H1 (cell line): Measurements from ENCODE around the gene CHRNG. TPM values are rescaled to one million over a fixed set of nuclear protein-coding genes. Genes with fewer than 3 reads are reported as not detected.

ENCODE experiments used
- CTCF ChIA-PET: fragments of 300-600 bp; sonication (Branson Sonifier 250); formaldehyde crosslinking; loops from one replicate; lab custom pipeline; 2021; ENCODE audit not compliant: partially characterized antibody; lab: Charles Lee
- POLR2A ChIA-PET: fragments of 300-600 bp; sonication (Branson Sonifier 250); formaldehyde crosslinking; loops from one replicate; lab custom pipeline; 2021; ENCODE audit warnings: inconsistent platforms; ENCODE audit not compliant: partially characterized antibody; lab: Charles Lee
- DNase-seq, 2 experiments: peaks; one replicate each; pipeline versions ENCODE4 v3.0.0 to v3.0.0-alpha.2; 2010 to 2022; ENCODE audit warnings: low spot score in 2 of 2, low read depth in 1 of 2, mixed read lengths in 1 of 2
- FAIRE-seq: peaks from 2 replicates; lab custom pipeline; 2011; peaks lifted over from hg19 to GRCh38; lab: Jason Lieb, UNC
- H2AFZ ChIP-seq: 2 replicates; pipeline ENCODE4 v1.8.1; 2012; ENCODE audit warnings: low read length, inconsistent platforms
- H2AK5ac ChIP-seq: 2 replicates; pipeline ENCODE4 v1.6.1; 2013; ENCODE audit warnings: low read depth, low read length
- H2BK120ac ChIP-seq: replicated peaks from 2 replicates; pipeline ENCODE3; 2013; ENCODE audit warnings: low read depth, low read length, inconsistent platforms
- H2BK12ac ChIP-seq: 2 replicates; pipeline ENCODE4 v1.6.1; 2013; ENCODE audit warnings: low read depth, low read length
- H2BK15ac ChIP-seq: 2 replicates; pipeline ENCODE4 v1.6.1; 2013; ENCODE audit warnings: low read length
- H2BK20ac ChIP-seq: 2 replicates; pipeline ENCODE4 v1.6.1; 2013; ENCODE audit warnings: low read length
- H2BK5ac ChIP-seq: 2 replicates; pipeline ENCODE4 v1.6.1; 2013; ENCODE audit warnings: low read depth, low read length
- H3K14ac ChIP-seq: 2 replicates; pipeline ENCODE4 v1.6.1; 2013; ENCODE audit warnings: inconsistent platforms; ENCODE audit not compliant: insufficient read length
- H3K18ac ChIP-seq: 2 replicates; pipeline ENCODE4 v1.6.1; 2013; ENCODE audit warnings: low read length; ENCODE audit errors: extremely low read depth
- H3K23ac ChIP-seq: 2 replicates; pipeline ENCODE4 v1.6.1; 2013; ENCODE audit warnings: inconsistent platforms; ENCODE audit not compliant: insufficient read length
- H3K23me2 ChIP-seq: 2 replicates; pipeline ENCODE4 v1.6.1; 2013; ENCODE audit warnings: low read depth, low read length
- H3K27ac ChIP-seq: 2 replicates; pipeline ENCODE4 v1.6.1; 2011; ENCODE audit warnings: low read depth, low read length, inconsistent platforms
- H3K27me3 ChIP-seq, 4 experiments: replicated peaks in 1 of 4; 1 replicate in 1 of 4; 2 replicates in 3 of 4; pipeline versions ENCODE4 v1.6.1 to v1.8.1; 2011 to 2013; ENCODE audit warnings: low read length in 3 of 4, mild to moderate bottlenecking in 3 of 4, inconsistent platforms in 2 of 4, mixed read lengths in 2 of 4, moderate library complexity in 1 of 4; ENCODE audit not compliant: control insufficient read depth in 3 of 4, insufficient read depth in 3 of 4; ENCODE audit errors: extremely low read depth in 1 of 4
- H3K36me3 ChIP-seq, 4 experiments: 2 replicates each; pipeline versions ENCODE4 v1.6.1 to v1.8.1; 2011 to 2013; ENCODE audit warnings: mild to moderate bottlenecking in 4 of 4, low read length in 3 of 4, moderate library complexity in 2 of 4, control low read depth in 1 of 4, inconsistent platforms in 1 of 4; ENCODE audit not compliant: insufficient read depth in 4 of 4, control insufficient read depth in 2 of 4
- H3K4ac ChIP-seq: replicated peaks from 2 replicates; pipeline ENCODE3; 2013; ENCODE audit warnings: low read length, low read depth, mixed read lengths, inconsistent platforms; ENCODE audit not compliant: insufficient read length
- H3K4me1 ChIP-seq, 4 experiments: replicated peaks in 1 of 4; 1 replicate in 1 of 4; 2 replicates in 3 of 4; pipeline versions ENCODE4 v1.6.1 to v1.8.1; 2011 to 2013; ENCODE audit warnings: low read length in 3 of 4, inconsistent platforms in 2 of 4, mixed read lengths in 1 of 4; ENCODE audit not compliant: insufficient read depth in 4 of 4, control insufficient read depth in 3 of 4
- H3K4me2 ChIP-seq, 2 experiments: 2 replicates each; pipeline versions ENCODE4 v1.6.1 to v1.8.1; 2011 to 2013; ENCODE audit warnings: low read depth in 2 of 2, low read length in 2 of 2, control low read depth in 1 of 2, inconsistent platforms in 1 of 2, mild to moderate bottlenecking in 1 of 2; ENCODE audit not compliant: insufficient read depth in 1 of 2
- H3K4me3 ChIP-seq, 4 experiments: fragments of 200-600, 300-600 bp in 1 of 4; sonication (generic), shearing (Covaris generic), sonication (Bioruptor Twin) in 1 of 4; 2 replicates each; pipeline versions ENCODE4 v1.5.1 to v1.8.1; 2011 to 2016; ENCODE audit warnings: low read length in 4 of 4, low read depth in 3 of 4, control low read depth in 2 of 4, inconsistent platforms in 2 of 4, mild to moderate bottlenecking in 2 of 4, mixed read lengths in 1 of 4, moderate library complexity in 1 of 4; ENCODE audit not compliant: insufficient read depth in 2 of 4; ENCODE audit errors: extremely low read depth in 1 of 4
- H3K56ac ChIP-seq: replicated peaks from 2 replicates; pipeline ENCODE3; 2013; ENCODE audit warnings: low read depth, mild to moderate bottlenecking, mixed read lengths, low read length, inconsistent platforms; ENCODE audit not compliant: insufficient read length
- H3K79me1 ChIP-seq: 2 replicates; pipeline ENCODE4 v1.6.1; 2013; ENCODE audit warnings: low read depth, low read length, control low read depth
- H3K79me2 ChIP-seq, 2 experiments: 2 replicates each; pipeline versions ENCODE4 v1.6.1 to v1.8.1; 2012 to 2013; ENCODE audit warnings: low read length in 2 of 2, mild to moderate bottlenecking in 2 of 2, inconsistent platforms in 1 of 2; ENCODE audit not compliant: insufficient read depth in 2 of 2, control insufficient read depth in 1 of 2
- H3K9ac ChIP-seq, 4 experiments: replicated peaks in 1 of 4; 1 replicate in 1 of 4; 2 replicates in 3 of 4; pipeline versions ENCODE4 v1.6.1 to v1.8.1; 2011 to 2013; ENCODE audit warnings: low read depth in 3 of 4, low read length in 3 of 4, control low read depth in 2 of 4, mild to moderate bottlenecking in 2 of 4, moderate library complexity in 2 of 4, inconsistent platforms in 1 of 4; ENCODE audit errors: extremely low read depth in 1 of 4
- H3K9me3 ChIP-seq, 2 experiments: 2 replicates each; pipeline versions ENCODE4 v1.6.1 to v1.8.1; 2012 to 2013; ENCODE audit warnings: mild to moderate bottlenecking in 2 of 2, moderate library complexity in 2 of 2, control low read depth in 1 of 2, inconsistent platforms in 1 of 2, low read depth in 1 of 2, low read length in 1 of 2, mixed read lengths in 1 of 2; ENCODE audit not compliant: insufficient read depth in 2 of 2
- H4K20me1 ChIP-seq, 2 experiments: replicated peaks in 1 of 2; 2 replicates each; pipeline versions ENCODE3 to v1.8.1; 2011 to 2013; ENCODE audit warnings: inconsistent platforms in 2 of 2, low read length in 2 of 2, mild to moderate bottlenecking in 1 of 2; ENCODE audit not compliant: insufficient read depth in 2 of 2, control insufficient read depth in 1 of 2
- H4K5ac ChIP-seq: 2 replicates; pipeline ENCODE4 v1.6.1; 2013; ENCODE audit warnings: low read length, low read depth, mixed read lengths, inconsistent platforms; ENCODE audit not compliant: insufficient read length
- H4K8ac ChIP-seq: 2 replicates; pipeline ENCODE4 v1.8.0; 2013; ENCODE audit warnings: mild to moderate bottlenecking, moderate library complexity, low read length, inconsistent platforms; ENCODE audit not compliant: insufficient read depth; ENCODE audit errors: extremely low read depth
- H4K91ac ChIP-seq: replicated peaks from 2 replicates; pipeline ENCODE3; 2013; ENCODE audit warnings: low read length, mixed read lengths, inconsistent platforms; ENCODE audit not compliant: insufficient read length
- CBX5 ChIP-seq: fragments of 300-800, 300-1000 bp; sonication (generic); IDR thresholded peaks from 2 replicates; pipeline ENCODE4 v1.7.1; 2016; ENCODE audit warnings: antibody characterized with exemption, low read length, low read depth
- TBP ChIP-seq: IDR thresholded peaks from 2 replicates; pipeline ENCODE4 v1.6.1; 2011; ENCODE audit warnings: low read depth, low read length, improper control_type of control experiment
- WGBS, 2 experiments: shearing (Covaris generic) in 1 of 2; methylation state at CpG; one replicate each; pipeline versions ENCODE4 v1.1.6 to v1.1.7; 2013 to 2015; ENCODE audit warnings: low lambda C conversion rate in 2 of 2, mixed read lengths in 2 of 2, inconsistent platforms in 1 of 2, low coverage in 1 of 2, missing lambda C conversion rate in 1 of 2; ENCODE audit not compliant: insufficient replicate concordance in 2 of 2, insufficient coverage in 1 of 2, insufficient read length in 1 of 2; ENCODE audit errors: extremely low coverage in 1 of 2, missing lambda C conversion rate in 1 of 2; 5-methylcytosine and 5-hydroxymethylcytosine counted together
- long read RNA-seq, 2 experiments: library from RNA in 1 of 2; library from capped mRNA in 1 of 2; stranded (forward); transcript quantifications; one replicate each; pipeline ENCODE4 v2.0.0, GENCODE V29; 2021; ENCODE audit warnings: inconsistent platforms in 1 of 2
- polyA minus RNA-seq, 3 experiments: library from RNA; depleted of rRNA, polyadenylated mRNA; stranded (reverse); fragments of >200 nt; gene quantifications; 1 replicate in 2 of 3; 2 replicates in 1 of 3; pipeline ENCODE4 v1.2.3, GENCODE V29; 2011
- polyA plus RNA-seq, 7 experiments: library from polyadenylated mRNA; depleted of rRNA in 3 of 7; stranded (reverse) in 5 of 7; unstranded in 2 of 7; fragments of >200 nt in 5 of 7; fragments of 200-250 nt in 2 of 7; gene quantifications; 1 replicate in 5 of 7; 2 replicates in 1 of 7; 4 replicates in 1 of 7; pipeline versions ENCODE4 v1.2.1 to v1.2.3, GENCODE V29; 2011 to 2013; ENCODE audit warnings: missing spikeins in 2 of 7, mixed read lengths in 2 of 7
- total RNA-seq: library from RNA; stranded (reverse); fragmentation: NEBNext Ultra II Directional; extraction: Animal tissue kit (Norgen Biotek cat#: 25700); gene quantifications from 2 replicates; pipeline ENCODE4 v1.2.1, GENCODE V29; 2021
- TF ChIP-seq, protein P1 (sequence below): IDR thresholded peaks from 2 replicates; pipeline ENCODE4 v1.6.1; 2012; ENCODE audit warnings: inconsistent platforms
- TF ChIP-seq, protein P2 (sequence below): IDR thresholded peaks from 2 replicates; pipeline ENCODE4 v1.6.1; 2012; ENCODE audit warnings: inconsistent platforms

CHRNG gene, protein sequence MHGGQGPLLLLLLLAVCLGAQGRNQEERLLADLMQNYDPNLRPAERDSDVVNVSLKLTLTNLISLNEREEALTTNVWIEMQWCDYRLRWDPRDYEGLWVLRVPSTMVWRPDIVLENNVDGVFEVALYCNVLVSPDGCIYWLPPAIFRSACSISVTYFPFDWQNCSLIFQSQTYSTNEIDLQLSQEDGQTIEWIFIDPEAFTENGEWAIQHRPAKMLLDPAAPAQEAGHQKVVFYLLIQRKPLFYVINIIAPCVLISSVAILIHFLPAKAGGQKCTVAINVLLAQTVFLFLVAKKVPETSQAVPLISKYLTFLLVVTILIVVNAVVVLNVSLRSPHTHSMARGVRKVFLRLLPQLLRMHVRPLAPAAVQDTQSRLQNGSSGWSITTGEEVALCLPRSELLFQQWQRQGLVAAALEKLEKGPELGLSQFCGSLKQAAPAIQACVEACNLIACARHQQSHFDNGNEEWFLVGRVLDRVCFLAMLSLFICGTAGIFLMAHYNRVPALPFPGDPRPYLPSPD
- total RNA-seq (not detected in 2 replicates), polyA plus RNA-seq (2011; rRNA removed) (0.05 TPM in 2 replicates), polyA minus RNA-seq (2011; rRNA and poly(A)+ RNA removed) (not detected in 2 replicates)
- 0.08 TPM for polyA plus RNA-seq (2011; cell fraction: cytosol; rRNA removed)
- 0.14 TPM for polyA plus RNA-seq (2011; cell fraction: nucleus; rRNA removed)
- 0.09 to 0.12 TPM in 2 of 4 replicates, not detected in the others for polyA plus RNA-seq (2012, experiment 1 of 2)
- not detected for polyA plus RNA-seq (2012, experiment 2 of 2)
- 0.02 TPM for polyA plus RNA-seq (2013, experiment 1 of 2)
- polyA plus RNA-seq (2013, experiment 2 of 2): not detected
- not detected for polyA minus RNA-seq (2011; cell fraction: cytosol; rRNA and poly(A)+ RNA removed)
- not detected for polyA minus RNA-seq (2011; cell fraction: nucleus; rRNA and poly(A)+ RNA removed)
- long read RNA-seq, experiment 1: 0 reads
- long read RNA-seq, experiment 2: 0 reads

DNA sequence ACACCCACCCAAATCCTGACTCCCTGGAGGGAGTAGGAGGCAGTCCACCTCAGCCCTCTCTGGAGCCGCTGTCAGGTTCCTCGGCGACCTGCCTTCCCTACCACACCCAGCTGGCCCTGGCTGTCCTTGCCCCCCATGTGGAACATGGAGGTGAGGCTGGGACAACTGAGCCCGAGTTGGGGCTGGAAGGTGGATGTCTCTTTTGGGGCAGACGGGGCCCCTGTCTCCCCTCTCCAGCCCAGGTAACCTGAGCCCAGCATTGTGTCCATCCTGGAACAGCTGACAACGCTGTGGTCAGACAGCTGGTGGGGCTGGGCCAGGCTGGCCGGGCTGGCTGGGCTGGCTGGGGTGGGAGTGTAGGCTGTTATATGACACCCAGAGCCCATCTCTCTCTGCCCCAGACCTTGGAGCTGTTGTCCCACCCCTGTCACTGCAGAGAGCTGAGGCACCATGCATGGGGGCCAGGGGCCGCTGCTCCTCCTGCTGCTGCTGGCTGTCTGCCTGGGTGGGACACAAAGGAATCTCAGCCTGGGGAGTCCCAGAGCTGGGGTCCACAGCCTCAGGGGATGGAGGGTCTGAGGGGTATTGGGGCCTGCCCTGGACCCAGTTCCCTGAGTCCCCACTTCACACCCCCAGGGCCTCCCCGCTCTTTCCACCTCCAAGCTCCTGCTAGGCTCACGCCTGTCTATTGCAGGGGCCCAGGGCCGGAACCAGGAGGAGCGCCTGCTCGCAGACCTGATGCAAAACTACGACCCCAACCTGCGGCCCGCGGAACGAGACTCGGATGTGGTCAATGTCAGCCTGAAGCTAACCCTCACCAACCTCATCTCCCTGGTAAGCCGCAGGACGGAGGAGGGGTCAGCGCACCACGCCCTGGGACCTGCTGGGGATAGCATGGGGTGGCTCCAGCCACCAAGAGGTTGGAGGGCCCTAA is at the start of gene CHRNG:
TSS of gene CHRNG (plus strand) at position 395 of the 934 bp plus-strand sequence. CDS start at position 451, 56 bp downstream.
- Histone ChIP-seq H3K27me3 (no peaks in the 10 kb centered on the region), H2AK5ac (no peak within 1 kb of the TSS), H4K91ac (peak within 1 kb of the TSS; percentile 54), H2BK12ac (no peak within 1 kb of the TSS; the same call in 1 of the 2 replicates), H3K79me1 (no peaks in the 10 kb centered on the region), H4K20me1 (peaks cover 2 to 4% of the 10 kb centered on the region in 2 experiments), H3K9ac (no peak within 1 kb of the TSS), H4K5ac (no peak within 1 kb of the TSS), H2AFZ (no peak within 1 kb of the TSS), H3K27ac (no peak within 1 kb of the TSS), H2BK20ac (peak within 1 kb of the TSS; percentile 21; the same call in 1 of the 2 replicates), H3K23me2 (0 out of 2 replicates have a peak, but pooled peaks cover 1% of the 10 kb centered on the region), H3K36me3 (no peaks in the 10 kb centered on the region), H3K4me2 (peak within 1 kb of the TSS in 1 of 2 experiments; percentile 5; a peak in 1 of 4 replicates), H4K8ac (peak within 1 kb of the TSS; percentile 87; the same call in 1 of the 2 replicates), H3K79me2 (no peaks in the 10 kb centered on the region), H3K18ac (no peak within 1 kb of the TSS; the same call in none of the 2 replicates), H3K56ac (no peak within 1 kb of the TSS), H2BK120ac (no peak within 1 kb of the TSS), H3K14ac (no peak within 1 kb of the TSS), H3K4ac (no peak within 1 kb of the TSS), H3K4me3 (no peak within 1 kb of the TSS), H2BK5ac (0 out of 2 replicates have a peak within 1 kb of the TSS, but pooled peaks have one; percentile 52), H3K23ac (no peak within 1 kb of the TSS), H3K4me1 (peaks cover 0 to 15% (median 10%) of the 10 kb centered on the region in 4 experiments; a peak in 6 of 7 replicates), H2BK15ac (peak within 1 kb of the TSS; percentile 16; the same call in 1 of the 2 replicates), H3K9me3 (0 out of 4 replicates have a peak, but pooled peaks cover 0 to 5% of the 10 kb centered on the region in 2 experiments)
- ChIA-PET POLR2A (interaction anchor here (1.2 to 4.0 kb wide), 6 partner anchors 8 to 53 kb away, joined by 4 to 24 read pairs (median 6); partner anchors contain the start of genes CHRND, EIF4E2 and TIGD1), CTCF (interaction anchor here (0.8 to 5.5 kb wide), 11 partner anchors 8 to 421 kb away, joined by 3 to 29 read pairs (median 4); partner anchors contain the start of genes EIF4E2, PRSS56 and TIGD1)
- WGBS, 2 experiments: 84% methylated on average over 23 of the region's 23 CpGs; no CpG with 5 or more reads in 1 of the 2 experiments
- FAIRE-seq (no peak), DNase-seq (peak in 1 of 2 experiments; percentile 53)
- TF ChIP-seq CBX5 (no peak), TBP (no peak)
- TF ChIP-seq, protein P1, sequence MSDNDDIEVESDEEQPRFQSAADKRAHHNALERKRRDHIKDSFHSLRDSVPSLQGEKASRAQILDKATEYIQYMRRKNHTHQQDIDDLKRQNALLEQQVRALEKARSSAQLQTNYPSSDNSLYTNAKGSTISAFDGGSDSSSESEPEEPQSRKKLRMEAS: 0 out of 2 replicates have a peak, but pooled peaks have one; percentile 31
- TF ChIP-seq, protein P2, sequence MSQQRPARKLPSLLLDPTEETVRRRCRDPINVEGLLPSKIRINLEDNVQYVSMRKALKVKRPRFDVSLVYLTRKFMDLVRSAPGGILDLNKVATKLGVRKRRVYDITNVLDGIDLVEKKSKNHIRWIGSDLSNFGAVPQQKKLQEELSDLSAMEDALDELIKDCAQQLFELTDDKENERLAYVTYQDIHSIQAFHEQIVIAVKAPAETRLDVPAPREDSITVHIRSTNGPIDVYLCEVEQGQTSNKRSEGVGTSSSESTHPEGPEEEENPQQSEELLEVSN: peak; percentile 83
